ENCODE data around the gene DACH1.

The DACH1 gene

GRCh38 chr13:71626421-71627117, 240.4 kb downstream of the DACH1 start:
- H3K18ac ChIP-seq (ENCODE audit: low read length), result no peak overlapping the region
- H3K9me3 ChIP-seq (replicated peaks in 1 of 2; ENCODE audit: control insufficient read depth in 2 of 2, insufficient read depth in 1 of 2, low read depth in 1 of 2, low read length in 2 of 2), result no peaks in the 10 kb centered on the region
- H4K91ac ChIP-seq (ENCODE audit: low read depth, low read length, poor library complexity), result no peak overlapping the region
- H3K79me1 ChIP-seq (ENCODE audit: low read depth, low read length), result no peaks in the 10 kb centered on the region
- no peak overlapping the region for H2BK15ac ChIP-seq (ENCODE audit: low read length)
- no peak overlapping the region for H3K27ac ChIP-seq (replicated peaks; ENCODE audit: low read length)
- no CpG with 5 or more reads among the region's 4 CpGs for WGBS, 2 donors (ENCODE audit: extremely low coverage in 2 of 2, insufficient read length in 2 of 2, insufficient replicate concordance in 1 of 2)
- H3K23ac ChIP-seq (ENCODE audit: low read depth, low read length, poor library complexity), result no peak overlapping the region
- DNase-seq (ENCODE audit: low spot score), result no peak
- H3K4ac ChIP-seq (ENCODE audit: low read length), result no peak overlapping the region
- H3K14ac ChIP-seq (ENCODE audit: low read length), result no peak overlapping the region
- no peak overlapping the region for H3K4me2 ChIP-seq (ENCODE audit: insufficient read depth, low read length, poor library complexity, severe bottlenecking)
- H3K4me1 ChIP-seq (ENCODE audit: control insufficient read depth in 2 of 2, insufficient read depth in 1 of 2, low read depth in 1 of 2, low read length in 2 of 2), result peaks cover 2 to 4% of the 10 kb centered on the region in 2 donors
- H2BK12ac ChIP-seq (ENCODE audit: low read length), result no peak overlapping the region
- H3K36me3 ChIP-seq (replicated peaks in 1 of 2; ENCODE audit: control insufficient read depth in 2 of 2, insufficient read depth in 2 of 2, low read length in 2 of 2), result no peaks in the 10 kb centered on the region
- H2AK5ac ChIP-seq (ENCODE audit: low read depth, low read length), result no peak overlapping the region
- H3K27me3 ChIP-seq (ENCODE audit: control insufficient read depth in 3 of 3, insufficient read depth in 3 of 3, low read depth in 1 of 3, low read length in 3 of 3), result no peaks in the 10 kb centered on the region
- no peak overlapping the region for H3K9ac ChIP-seq (ENCODE audit: low read depth, low read length, poor library complexity)
- H3K4me3 ChIP-seq (ENCODE audit: low read length in 2 of 2), result no peak overlapping the region
- no peak overlapping the region for H2BK5ac ChIP-seq (ENCODE audit: low read length)
- H4K8ac ChIP-seq (ENCODE audit: low read depth, low read length), result no peak overlapping the region
- H2BK120ac ChIP-seq (ENCODE audit: low read depth, low read length), result no peak overlapping the region
- no peak overlapping the region for H2AFZ ChIP-seq (ENCODE audit: low read length)

GRCh38 chr13:71625694-71626093, 241.3 kb downstream of the DACH1 start:
- no peak overlapping the region for H2BK12ac ChIP-seq (ENCODE audit: low read length)
- H3K27me3 ChIP-seq (ENCODE audit: control insufficient read depth in 3 of 3, insufficient read depth in 3 of 3, low read depth in 1 of 3, low read length in 3 of 3), result no peaks in the 10 kb centered on the region
- no peak overlapping the region for H3K14ac ChIP-seq (ENCODE audit: low read length)
- no peak overlapping the region for H3K18ac ChIP-seq (ENCODE audit: low read length)
- no peak overlapping the region for H3K27ac ChIP-seq (replicated peaks; ENCODE audit: low read length)
- H3K23ac ChIP-seq (ENCODE audit: low read depth, low read length, poor library complexity), result no peak overlapping the region
- H2BK120ac ChIP-seq (ENCODE audit: low read depth, low read length), result no peak overlapping the region
- H3K4me1 ChIP-seq (ENCODE audit: control insufficient read depth in 2 of 2, insufficient read depth in 1 of 2, low read depth in 1 of 2, low read length in 2 of 2), result peaks cover 2 to 5% of the 10 kb centered on the region in 2 donors
- H3K79me1 ChIP-seq (ENCODE audit: low read depth, low read length), result no peaks in the 10 kb centered on the region
- H4K8ac ChIP-seq (ENCODE audit: low read depth, low read length), result no peak overlapping the region
- H2AFZ ChIP-seq (ENCODE audit: low read length), result no peak overlapping the region
- no peak overlapping the region for H2AK5ac ChIP-seq (ENCODE audit: low read depth, low read length)
- H2BK15ac ChIP-seq (ENCODE audit: low read length), result no peak overlapping the region
- H3K4ac ChIP-seq (ENCODE audit: low read length), result no peak overlapping the region
- no peaks in the 10 kb centered on the region for H3K36me3 ChIP-seq (replicated peaks in 1 of 2; ENCODE audit: control insufficient read depth in 2 of 2, insufficient read depth in 2 of 2, low read length in 2 of 2)
- H4K91ac ChIP-seq (ENCODE audit: low read depth, low read length, poor library complexity), result no peak overlapping the region
- DNase-seq (ENCODE audit: low spot score), result no peak
- H3K9ac ChIP-seq (ENCODE audit: low read depth, low read length, poor library complexity), result no peak overlapping the region
- H3K9me3 ChIP-seq (replicated peaks in 1 of 2; ENCODE audit: control insufficient read depth in 2 of 2, insufficient read depth in 1 of 2, low read depth in 1 of 2, low read length in 2 of 2), result no peaks in the 10 kb centered on the region
- no peak overlapping the region for H3K4me3 ChIP-seq (ENCODE audit: low read length in 2 of 2)
- no peak overlapping the region for H3K4me2 ChIP-seq (ENCODE audit: insufficient read depth, low read length, poor library complexity, severe bottlenecking)
- no peak overlapping the region for H2BK5ac ChIP-seq (ENCODE audit: low read length)

- whole genome bisulfite sequencing, 2 donors (ENCODE audit: extremely low coverage in 2 of 2, insufficient read length in 2 of 2, insufficient replicate concordance in 1 of 2), result no CpG with 5 or more reads among the region's 5 CpGs
- Histone ChIP-seq H3K4ac (ENCODE audit: low read length) (no peak overlapping the region), H3K36me3 (replicated peaks in 1 of 2; ENCODE audit: control insufficient read depth in 2 of 2, insufficient read depth in 2 of 2, low read length in 2 of 2) (no peaks in the 10 kb centered on the region), H3K23ac (ENCODE audit: low read depth, low read length, poor library complexity) (no peak overlapping the region), H2AK5ac (ENCODE audit: low read depth, low read length) (no peak overlapping the region), H4K91ac (ENCODE audit: low read depth, low read length, poor library complexity) (no peak overlapping the region), H3K9ac (ENCODE audit: low read depth, low read length, poor library complexity) (no peak overlapping the region), H3K79me1 (ENCODE audit: low read depth, low read length) (no peaks in the 10 kb centered on the region), H3K9me3 (replicated peaks in 1 of 2; ENCODE audit: control insufficient read depth in 2 of 2, insufficient read depth in 1 of 2, low read depth in 1 of 2, low read length in 2 of 2) (no peaks in the 10 kb centered on the region), H3K27me3 (ENCODE audit: control insufficient read depth in 3 of 3, insufficient read depth in 3 of 3, low read depth in 1 of 3, low read length in 3 of 3) (no peaks in the 10 kb centered on the region), H3K4me2 (ENCODE audit: insufficient read depth, low read length, poor library complexity, severe bottlenecking) (no peak overlapping the region), H4K8ac (ENCODE audit: low read depth, low read length) (no peak overlapping the region), H2BK120ac (ENCODE audit: low read depth, low read length) (no peak overlapping the region), H3K14ac (ENCODE audit: low read length) (no peak overlapping the region), H3K18ac (ENCODE audit: low read length) (no peak overlapping the region), H3K4me1 (ENCODE audit: control insufficient read depth in 2 of 2, insufficient read depth in 1 of 2, low read depth in 1 of 2, low read length in 2 of 2) (peaks cover 2 to 5% of the 10 kb centered on the region in 2 donors), H2AFZ (ENCODE audit: low read length) (no peak overlapping the region), H3K27ac (replicated peaks; ENCODE audit: low read length) (no peak overlapping the region), H2BK5ac (ENCODE audit: low read length) (no peak overlapping the region), H2BK12ac (ENCODE audit: low read length) (no peak overlapping the region), H2BK15ac (ENCODE audit: low read length) (no peak overlapping the region), H3K4me3 (ENCODE audit: low read length in 2 of 2) (no peak overlapping the region)
- peak; percentile 14 for DNase-seq (ENCODE audit: low spot score)
Observed at GRCh38 chr13:71624653-71625600, 242.1 kb downstream of the DACH1 start.
